ENCODE results near the gene NUTM1. TPM values are rescaled to one million over a fixed set of nuclear protein-coding genes. Genes with fewer than 3 reads are reported as not detected.
A peak's percentile ranks its signal among the peaks of the same experiment; 100 is the strongest.
"Not testable (repeated sequence)": the region's sequence is repeated elsewhere in the genome, so short reads cannot be mapped to it uniquely, and the experiment has no call there.

The NUTM1 gene
- total RNA-seq, 2 donors from 2014 or later: not detected

DNA sequence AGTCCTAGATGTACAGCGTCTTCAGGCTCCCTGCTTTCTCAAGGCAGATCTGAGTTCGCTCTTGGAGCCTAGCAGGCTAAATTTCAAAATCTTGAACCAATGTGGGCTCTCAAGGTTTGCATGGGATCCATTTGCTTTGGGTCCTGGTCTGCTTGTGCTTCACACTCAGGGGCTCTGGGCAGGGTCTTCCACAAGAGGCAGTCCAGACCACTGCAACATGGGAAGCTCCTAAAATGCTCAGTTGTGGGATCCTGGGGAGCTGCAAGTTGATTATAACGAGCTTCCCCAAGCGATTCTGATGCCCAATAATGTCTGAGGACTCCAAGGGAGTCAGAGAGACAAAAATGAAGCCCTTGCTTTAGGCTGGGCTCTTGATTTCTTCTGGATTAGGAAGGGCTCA, 6.7 kb downstream of the NUTM1 start:
- Mint-ChIP-seq H3K9me3 (no peaks in the 10 kb centered on the region), H3K4me3 (no peak overlapping the region), H3K36me3 (ENCODE audit: low read depth) (no peaks in the 10 kb centered on the region), H3K27me3 (no peaks in the 10 kb centered on the region), H3K4me1 (no peaks in the 10 kb centered on the region), H3K27ac (no peak overlapping the region)
- ATAC-seq (replicated peaks): no peak

DNA sequence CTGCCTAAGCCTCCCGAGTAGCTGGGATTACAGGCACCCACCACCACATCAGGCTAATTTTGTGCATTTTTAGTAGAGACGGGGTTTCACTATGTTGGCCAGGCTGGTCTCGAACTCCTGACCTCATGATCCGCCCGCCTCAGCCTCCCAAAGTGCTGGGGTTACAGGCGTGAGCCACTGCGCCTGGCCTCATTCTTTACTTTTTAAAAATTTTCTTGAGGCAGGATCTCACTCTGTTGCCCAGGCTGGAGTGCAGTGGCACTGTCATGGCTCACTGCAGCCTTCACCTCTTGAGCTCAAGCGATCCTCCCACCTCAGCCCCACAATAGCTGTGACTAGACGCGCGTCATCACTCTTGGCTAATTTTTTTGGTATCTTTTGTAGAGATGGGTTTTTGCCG, 9.9 kb downstream of the NUTM1 start:
- H3K9me3 Mint-ChIP-seq; H3K4me3 Mint-ChIP-seq; ATAC-seq (replicated peaks); H3K4me1 Mint-ChIP-seq; H3K27me3 Mint-ChIP-seq; H3K27ac Mint-ChIP-seq: not testable (repeated sequence)
- H3K36me3 Mint-ChIP-seq (ENCODE audit: low read depth): peaks cover 22% of the 10 kb centered on the region

DNA sequence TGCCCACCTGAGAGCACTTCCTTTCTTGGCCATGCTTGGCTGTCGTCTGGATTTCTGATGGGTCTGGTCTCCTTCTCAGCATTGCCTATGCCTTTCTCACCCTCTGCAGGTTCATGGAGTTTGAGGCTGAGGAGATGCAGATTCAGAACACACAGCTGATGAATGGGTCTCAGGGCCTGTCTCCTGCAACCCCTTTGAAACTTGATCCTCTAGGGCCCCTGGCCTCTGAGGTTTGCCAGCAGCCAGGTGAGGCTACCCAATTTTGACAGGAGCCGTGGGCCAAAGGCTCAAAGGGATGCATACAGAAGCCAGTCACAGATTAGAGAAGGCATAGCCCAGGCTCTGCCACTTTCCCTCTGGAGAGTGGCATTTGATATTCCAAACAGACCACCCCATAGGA, 10.5 kb downstream of the NUTM1 start:
- no peak for ATAC-seq (replicated peaks)
- Mint-ChIP-seq H3K27me3 (no peaks in the 10 kb centered on the region), H3K9me3 (no peaks in the 10 kb centered on the region), H3K4me3 (no peak overlapping the region), H3K36me3 (ENCODE audit: low read depth) (peaks cover 28% of the 10 kb centered on the region), H3K27ac (no peak overlapping the region), H3K4me1 (peaks cover 3% of the 10 kb centered on the region)

DNA sequence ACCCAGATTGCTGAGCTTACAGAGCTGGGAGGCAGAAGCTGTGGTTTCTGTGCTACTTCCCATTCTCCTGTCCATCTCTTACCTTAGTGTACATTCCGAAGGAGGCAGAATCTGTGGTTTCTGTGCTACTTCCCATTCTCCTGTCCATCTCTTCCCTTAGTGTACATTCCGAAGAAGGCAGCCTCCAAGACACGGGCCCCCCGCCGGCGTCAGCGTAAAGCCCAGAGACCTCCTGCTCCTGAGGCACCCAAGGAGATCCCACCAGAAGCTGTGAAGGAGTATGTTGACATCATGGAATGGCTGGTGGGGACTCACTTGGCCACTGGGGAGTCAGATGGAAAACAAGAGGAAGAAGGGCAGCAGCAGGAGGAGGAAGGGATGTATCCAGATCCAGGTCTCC, 11.2 kb downstream of the NUTM1 start:
- H3K27me3 Mint-ChIP-seq: no peaks in the 10 kb centered on the region
- H3K4me3 Mint-ChIP-seq: no peak overlapping the region
- peaks cover 35% of the 10 kb centered on the region for H3K36me3 Mint-ChIP-seq (ENCODE audit: low read depth)
- no peak for ATAC-seq (replicated peaks)
- no peaks in the 10 kb centered on the region for H3K9me3 Mint-ChIP-seq
- no peak overlapping the region for H3K27ac Mint-ChIP-seq
- H3K4me1 Mint-ChIP-seq: peaks cover 3% of the 10 kb centered on the region

DNA sequence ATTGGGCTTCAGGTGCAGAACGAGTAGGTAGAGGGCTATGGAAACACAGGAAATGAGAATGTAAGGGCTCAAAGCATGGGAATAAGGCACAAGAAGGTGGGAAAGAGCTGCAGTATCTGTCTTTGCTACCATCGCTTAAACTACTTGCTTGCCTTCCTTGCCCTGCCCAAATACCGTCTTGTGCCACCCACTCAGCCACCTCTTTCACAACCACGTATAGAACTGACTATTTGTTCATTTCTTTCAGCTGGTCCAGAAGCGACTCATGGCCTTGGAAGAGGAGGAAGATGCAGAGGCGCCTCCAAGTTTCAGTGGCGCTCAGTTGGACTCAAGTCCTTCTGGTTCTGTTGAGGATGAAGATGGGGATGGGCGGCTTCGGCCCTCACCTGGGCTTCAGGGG, 12.1 kb downstream of the NUTM1 start:
- no peaks in the 10 kb centered on the region for H3K27me3 Mint-ChIP-seq
- H3K4me3 Mint-ChIP-seq: no peak overlapping the region
- H3K4me1 Mint-ChIP-seq: peaks cover 3% of the 10 kb centered on the region
- ATAC-seq (replicated peaks): no peak
- no peaks in the 10 kb centered on the region for H3K9me3 Mint-ChIP-seq
- H3K36me3 Mint-ChIP-seq (ENCODE audit: low read depth): peaks cover 44% of the 10 kb centered on the region
- H3K27ac Mint-ChIP-seq: no peak overlapping the region

DNA sequence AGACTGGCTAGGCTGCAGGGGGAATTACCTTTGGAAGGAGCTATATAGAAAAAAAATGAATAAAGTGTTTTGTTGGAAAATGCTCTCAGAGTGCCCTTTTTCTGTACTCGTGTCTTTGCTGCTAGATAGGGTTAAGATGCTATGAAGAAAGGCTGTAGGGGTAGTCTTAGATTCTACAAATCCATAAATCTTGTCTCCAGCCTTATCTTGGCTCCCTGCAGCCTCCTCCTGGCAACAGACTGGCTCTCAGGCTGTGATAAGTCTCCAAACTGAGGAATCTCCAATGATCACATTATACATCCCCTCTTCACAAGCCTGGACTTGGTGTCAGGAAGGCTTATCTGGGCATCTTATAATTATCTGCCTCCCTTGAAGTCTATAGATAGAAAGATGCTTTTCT, 14.5 kb downstream of the NUTM1 start:
- Mint-ChIP-seq H3K4me1 (peaks cover 7% of the 10 kb centered on the region), H3K4me3 (no peak overlapping the region), H3K27ac (no peak overlapping the region), H3K36me3 (ENCODE audit: low read depth) (peaks cover 68% of the 10 kb centered on the region), H3K9me3 (no peaks in the 10 kb centered on the region), H3K27me3 (no peaks in the 10 kb centered on the region)
- ATAC-seq (replicated peaks): no peak

DNA sequence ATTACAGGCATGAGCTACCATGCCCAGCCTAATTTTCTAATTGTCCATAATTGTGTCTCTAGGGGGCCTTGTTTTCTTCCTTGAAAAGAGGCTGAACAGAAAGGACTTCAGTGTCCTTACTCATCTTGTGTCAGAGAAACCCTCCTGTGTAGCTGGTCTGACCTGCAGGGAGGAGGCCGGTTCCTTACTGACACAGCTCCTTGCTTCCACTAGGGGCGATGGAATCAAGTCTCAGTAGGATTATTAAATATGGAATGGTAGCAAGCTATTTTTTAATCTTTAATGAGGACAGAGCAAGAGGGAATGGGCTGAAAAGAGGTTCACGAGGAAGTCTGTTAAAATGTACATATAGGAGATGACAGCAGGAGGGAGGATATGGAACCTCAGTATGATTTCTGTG, 15.3 kb downstream of the NUTM1 start:
- Mint-ChIP-seq H3K4me1 (peaks cover 12% of the 10 kb centered on the region), H3K4me3 (no peak overlapping the region), H3K36me3 (ENCODE audit: low read depth) (peaks cover 75% of the 10 kb centered on the region), H3K9me3 (no peaks in the 10 kb centered on the region), H3K27ac (no peak overlapping the region), H3K27me3 (no peaks in the 10 kb centered on the region)
- ATAC-seq (replicated peaks): no peak

DNA sequence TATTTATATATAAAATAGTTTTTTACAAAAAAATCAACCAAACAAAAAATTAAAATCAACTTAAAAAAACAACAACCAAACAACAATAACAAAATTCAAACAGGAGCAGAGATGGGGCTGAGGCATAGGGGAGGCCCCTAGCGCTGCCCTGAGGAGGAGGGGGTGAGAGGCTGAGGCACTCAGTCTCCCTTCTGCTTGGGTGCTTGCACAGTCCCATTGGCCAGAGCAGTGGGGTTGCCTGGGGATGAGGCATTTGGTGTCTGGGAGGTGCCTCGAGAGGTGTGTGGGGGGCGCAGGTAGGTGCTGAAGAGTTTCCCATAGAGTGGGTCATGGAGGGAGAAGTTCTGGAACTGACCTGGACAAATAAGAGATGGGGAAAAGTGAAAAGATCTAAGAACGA, 15.8 kb downstream of the NUTM1 start:
- peaks cover 81% of the 10 kb centered on the region for H3K36me3 Mint-ChIP-seq (ENCODE audit: low read depth)
- H3K4me3 Mint-ChIP-seq: no peak overlapping the region
- H3K27me3 Mint-ChIP-seq: no peaks in the 10 kb centered on the region
- peaks cover 12% of the 10 kb centered on the region for H3K4me1 Mint-ChIP-seq
- H3K9me3 Mint-ChIP-seq: no peaks in the 10 kb centered on the region
- ATAC-seq (replicated peaks): no peak
- no peak overlapping the region for H3K27ac Mint-ChIP-seq

DNA sequence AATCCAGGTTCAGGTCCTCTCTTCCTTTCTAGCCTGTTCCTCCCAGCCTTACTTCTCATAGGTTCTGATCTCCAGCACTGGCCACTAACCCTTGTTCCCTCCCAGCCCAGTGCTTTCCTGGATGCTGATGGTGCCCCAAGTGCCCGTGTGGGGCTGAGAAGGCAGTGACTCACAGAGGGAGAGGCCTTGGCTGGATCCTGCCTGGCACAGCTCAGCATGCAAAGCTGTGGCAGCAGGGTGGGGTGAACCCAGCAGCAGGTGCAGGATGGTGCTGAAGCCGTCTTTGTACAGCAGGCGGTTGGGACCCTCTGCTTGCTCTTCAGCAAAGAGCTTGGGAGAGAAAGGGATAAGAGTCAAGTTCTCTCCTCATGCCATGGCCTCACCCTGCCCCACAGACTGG, 16.3 kb downstream of the NUTM1 start:
- H3K4me3 Mint-ChIP-seq: no peak overlapping the region
- H3K27ac Mint-ChIP-seq: no peak overlapping the region
- H3K4me1 Mint-ChIP-seq: peaks cover 12% of the 10 kb centered on the region
- no peaks in the 10 kb centered on the region for H3K27me3 Mint-ChIP-seq
- ATAC-seq (replicated peaks): no peak
- H3K9me3 Mint-ChIP-seq: no peaks in the 10 kb centered on the region
- peaks cover 85% of the 10 kb centered on the region for H3K36me3 Mint-ChIP-seq (ENCODE audit: low read depth)

DNA sequence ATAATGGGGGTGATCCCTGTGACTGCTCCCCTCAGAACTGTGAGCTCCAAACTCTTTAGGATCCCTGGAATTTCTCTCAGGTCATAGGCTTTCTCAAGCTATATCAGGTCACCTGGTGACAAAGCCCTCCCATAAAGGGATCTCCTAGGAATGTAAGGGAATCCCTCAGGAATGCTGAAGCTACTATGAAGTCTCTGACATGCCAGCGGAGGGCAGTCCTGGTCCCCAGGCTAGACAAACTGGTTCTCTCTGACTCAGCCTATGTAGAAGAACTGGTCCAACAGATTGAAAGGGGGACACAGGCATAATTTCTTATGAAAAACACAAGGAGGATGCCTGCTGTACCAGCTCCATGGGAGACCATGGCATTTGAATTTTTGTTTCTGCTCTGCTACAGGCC, 17.2 kb downstream of the NUTM1 start:
- H3K4me3 Mint-ChIP-seq: no peak overlapping the region
- ATAC-seq (replicated peaks): no peak
- H3K4me1 Mint-ChIP-seq: peaks cover 18% of the 10 kb centered on the region
- no peaks in the 10 kb centered on the region for H3K9me3 Mint-ChIP-seq
- H3K27ac Mint-ChIP-seq: no peak overlapping the region
- no peaks in the 10 kb centered on the region for H3K27me3 Mint-ChIP-seq
- peaks cover 91% of the 10 kb centered on the region for H3K36me3 Mint-ChIP-seq (ENCODE audit: low read depth)

DNA sequence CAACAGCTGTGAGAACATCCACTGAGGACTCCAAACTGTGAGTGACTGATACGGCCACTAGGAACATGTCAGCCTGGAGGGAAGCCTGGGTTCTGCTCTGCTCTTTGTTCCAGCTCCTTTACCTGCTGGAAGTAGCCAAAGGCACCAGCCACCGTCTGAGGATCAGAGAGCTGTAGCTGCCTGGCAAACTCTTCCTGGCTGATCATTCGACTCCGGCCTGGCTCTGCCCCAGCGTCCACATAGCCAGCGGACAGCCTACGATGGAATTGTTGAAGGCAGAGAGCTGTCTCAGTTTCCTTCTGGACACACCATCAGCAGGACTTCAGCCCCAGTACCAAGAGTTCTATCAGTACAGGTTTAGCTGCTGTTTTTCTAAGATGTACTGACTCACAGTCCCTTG, 18.2 kb downstream of the NUTM1 start:
- H3K4me1 Mint-ChIP-seq: peaks cover 22% of the 10 kb centered on the region
- H3K27ac Mint-ChIP-seq: peak overlapping the region; percentile 32
- no peaks in the 10 kb centered on the region for H3K27me3 Mint-ChIP-seq
- ATAC-seq (replicated peaks): no peak
- peaks cover 86% of the 10 kb centered on the region for H3K36me3 Mint-ChIP-seq (ENCODE audit: low read depth)
- no peak overlapping the region for H3K4me3 Mint-ChIP-seq
- no peaks in the 10 kb centered on the region for H3K9me3 Mint-ChIP-seq

DNA sequence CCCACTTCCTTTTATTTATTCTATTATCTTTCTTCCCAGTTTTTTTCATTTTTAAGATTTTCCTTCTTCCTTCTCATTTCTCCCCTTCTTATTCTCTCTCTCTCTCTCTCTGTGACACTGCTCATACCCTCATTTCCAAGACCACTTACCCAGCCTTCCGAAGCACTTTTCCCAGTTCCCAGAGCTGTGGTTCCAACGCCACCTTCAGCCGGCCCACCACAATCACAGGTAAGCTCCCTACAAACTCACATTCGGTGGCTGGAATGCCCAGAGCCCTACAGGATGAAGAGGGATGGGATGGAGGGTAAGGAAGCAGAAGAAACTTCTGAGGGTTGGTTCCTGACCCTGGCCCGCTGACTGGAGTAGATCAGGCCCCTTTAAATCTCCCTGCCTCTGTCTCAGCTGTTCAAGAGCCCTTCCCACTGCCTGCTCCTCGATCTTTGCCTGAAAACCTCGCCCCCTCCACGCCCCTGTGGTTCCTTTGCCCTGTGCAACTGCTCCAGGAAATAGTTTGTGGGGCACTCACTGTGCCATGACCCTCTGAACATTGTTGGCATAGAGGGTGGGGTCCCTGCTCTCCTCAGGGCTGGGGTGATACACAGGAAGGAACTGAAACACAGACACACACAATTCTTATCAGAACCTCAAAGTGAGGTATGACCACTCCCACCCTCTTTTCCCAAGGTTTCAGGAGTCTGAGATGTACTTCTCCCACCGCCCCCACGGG, 19.1 kb downstream of the NUTM1 start:
- Mint-ChIP-seq H3K4me3 (no peak overlapping the region), H3K4me1 (peaks cover 22% of the 10 kb centered on the region), H3K27ac (peak overlapping the region; percentile 77), H3K36me3 (ENCODE audit: low read depth) (peaks cover 77% of the 10 kb centered on the region), H3K9me3 (no peaks in the 10 kb centered on the region), H3K27me3 (no peaks in the 10 kb centered on the region)
- no peak for ATAC-seq (replicated peaks)

DNA sequence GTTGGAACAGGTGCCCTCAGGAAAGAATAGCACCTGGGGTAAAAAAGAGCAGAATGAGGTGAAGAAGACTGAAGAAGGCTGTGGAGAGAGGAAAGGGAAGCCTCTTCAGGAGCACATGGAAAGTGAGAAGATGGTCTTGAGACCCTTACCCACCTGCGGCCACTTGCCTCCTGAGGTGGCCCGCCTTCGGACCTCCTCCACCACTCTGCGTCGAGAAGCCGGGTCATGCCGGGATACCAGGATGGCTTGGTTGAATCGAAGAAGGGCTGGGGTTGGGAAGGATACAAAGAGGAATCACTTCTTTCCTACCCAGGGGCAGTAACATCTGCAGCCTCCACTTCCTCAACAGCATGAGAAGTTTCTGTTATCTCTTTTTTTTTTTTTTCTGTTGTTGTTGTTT, 20.9 kb downstream of the NUTM1 start:
- Mint-ChIP-seq H3K9me3 (no peaks in the 10 kb centered on the region), H3K27me3 (no peaks in the 10 kb centered on the region), H3K4me1 (peaks cover 22% of the 10 kb centered on the region), H3K27ac (no peak overlapping the region), H3K4me3 (no peak overlapping the region), H3K36me3 (ENCODE audit: low read depth) (peaks cover 59% of the 10 kb centered on the region)
- no peak for ATAC-seq (replicated peaks)

DNA sequence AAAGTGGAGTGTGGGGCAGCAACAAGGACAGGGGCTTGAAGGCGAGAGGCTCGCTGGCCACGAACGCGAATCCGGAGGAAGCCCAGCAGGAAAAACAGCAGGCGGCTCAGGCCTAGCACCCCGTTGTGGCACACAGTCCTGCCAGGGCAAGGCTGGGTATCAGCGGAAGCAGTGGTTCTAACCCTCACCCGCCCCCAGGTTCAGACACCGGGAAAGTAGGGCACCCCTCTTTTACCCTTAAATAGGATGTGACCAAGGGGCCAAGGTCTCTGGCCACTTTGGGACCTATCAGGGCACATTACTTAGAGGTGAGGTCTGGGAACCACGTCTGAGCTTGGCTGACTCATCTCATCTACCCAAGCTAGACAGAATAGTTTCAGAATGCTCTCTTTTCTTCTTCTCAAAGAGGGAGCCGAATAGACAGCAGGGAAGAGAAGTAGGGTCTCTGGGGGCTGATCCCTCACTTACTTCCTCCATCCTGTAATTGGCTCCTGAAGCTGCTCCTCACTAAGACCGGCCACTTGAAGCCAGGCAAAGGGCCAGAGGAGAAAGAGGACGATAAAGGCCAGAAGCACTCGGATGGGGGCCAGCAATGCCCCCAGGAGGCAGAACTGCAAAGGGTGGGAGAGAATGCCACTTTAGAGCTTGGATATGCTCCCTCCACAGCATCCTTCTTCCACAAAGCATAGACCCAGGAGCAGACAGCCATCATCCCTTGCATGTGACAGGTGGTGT, 22.1 kb downstream of the NUTM1 start:
- peaks cover 47% of the 10 kb centered on the region for H3K36me3 Mint-ChIP-seq (ENCODE audit: low read depth)
- peak overlapping the region; percentile 86 for H3K27ac Mint-ChIP-seq
- peak overlapping the region; percentile 96 for H3K4me3 Mint-ChIP-seq
- no peaks in the 10 kb centered on the region for H3K9me3 Mint-ChIP-seq
- no peaks in the 10 kb centered on the region for H3K27me3 Mint-ChIP-seq
- peaks cover 29% of the 10 kb centered on the region for H3K4me1 Mint-ChIP-seq
- peak; percentile 36 for ATAC-seq (replicated peaks)

DNA sequence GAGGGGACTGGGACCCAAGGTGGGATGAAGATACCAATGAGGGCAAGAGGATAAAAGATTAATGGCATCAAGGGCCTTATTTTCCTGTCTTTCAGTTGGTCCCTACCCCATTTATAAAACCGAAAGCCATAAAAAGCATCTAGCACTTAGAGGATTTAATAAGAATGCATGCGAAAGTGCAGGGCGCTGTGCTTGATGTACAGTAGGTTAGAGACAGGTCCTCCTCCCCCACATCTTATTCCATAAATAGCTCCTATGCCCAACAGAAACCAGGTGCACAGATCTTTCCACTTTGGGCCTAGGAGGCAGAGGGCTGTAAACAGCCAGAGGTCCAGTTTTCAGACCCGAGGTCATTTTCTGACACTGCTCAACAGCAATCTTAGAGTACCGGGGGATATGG, 22.7 kb downstream of the NUTM1 start:
- Mint-ChIP-seq H3K9me3 (no peaks in the 10 kb centered on the region), H3K4me1 (peaks cover 29% of the 10 kb centered on the region), H3K27ac (peak overlapping the region; percentile 86), H3K4me3 (peak overlapping the region; percentile 96), H3K36me3 (ENCODE audit: low read depth) (peaks cover 41% of the 10 kb centered on the region), H3K27me3 (no peaks in the 10 kb centered on the region)
- no peak for ATAC-seq (replicated peaks)

Measured in activated T-helper 17 cell treated with anti-CD3 and anti-CD28 coated beads, Interleukin-2, amount 50 U/mL, for 72 hours (primary cell).